GM12878 (cell line): Measurements from ENCODE around the gene PARPBP.
"Not testable (repeated sequence)": the region's sequence is repeated elsewhere in the genome, so short reads cannot be mapped to it uniquely, and the experiment has no call there.

Experiments used
- CHD1 ChIP-seq: IDR thresholded peaks from 2 replicates; pipeline ENCODE4 v1.6.1; 2012; ENCODE audit warnings: low read depth, low read length, improper control_type of control experiment
- CTCF ChIP-seq, 3 experiments: IDR thresholded peaks in 2 of 3; conservative IDR thresholded peaks in 1 of 3; 2 replicates each; pipeline ENCODE4 v1.5.1; 2011; ENCODE audit warnings: low read depth in 3 of 3, low read length in 3 of 3, mild to moderate bottlenecking in 3 of 3, control low read depth in 2 of 3, moderate library complexity in 2 of 3, inconsistent platforms in 1 of 3, mixed read lengths in 1 of 3; ENCODE audit not compliant: control insufficient read depth in 2 of 3, insufficient read depth in 1 of 3; ENCODE audit errors: extremely low read depth in 1 of 3
- E2F8 ChIP-seq: fragments of 450-650 bp; IDR thresholded peaks from 2 replicates; pipeline ENCODE4 v1.6.1; 2018; ENCODE audit warnings: mild to moderate bottlenecking, low read depth, moderate library complexity; ENCODE audit not compliant: partially characterized antibody
- ETV6 ChIP-seq, 2 experiments: fragments of 450-650 bp in 1 of 2; IDR thresholded peaks in 1 of 2; conservative IDR thresholded peaks in 1 of 2; 2 replicates each; pipeline ENCODE4 v1.6.1; 2014; ENCODE audit warnings: antibody characterized with exemption in 1 of 2, borderline replicate concordance in 1 of 2, low read depth in 1 of 2, mild to moderate bottlenecking in 1 of 2, moderate library complexity in 1 of 2
- FOS ChIP-seq: IDR thresholded peaks from 3 replicates; pipeline ENCODE4 v1.6.1; 2011; ENCODE audit warnings: borderline replicate concordance; ENCODE audit not compliant: insufficient read length; ENCODE audit errors: extremely low read depth
- HDAC2 ChIP-seq: fragments of 200-600 bp; sonication (generic); IDR thresholded peaks from 2 replicates; pipeline ENCODE4 v1.6.1; 2017
- HDAC6 ChIP-seq: fragments of 200-600 bp; sonication (generic); IDR thresholded peaks from one replicate; pipeline ENCODE4 v1.8.0; 2017; ENCODE audit warnings: antibody characterized with exemption; ENCODE audit not compliant: unreplicated experiment
- MLLT1 ChIP-seq: fragments of 450-650 bp; IDR thresholded peaks from 2 replicates; pipeline ENCODE4 v1.6.1; 2016; ENCODE audit warnings: mild to moderate bottlenecking
- POLR2A ChIP-seq: IDR thresholded peaks from 2 replicates; pipeline ENCODE4 v1.6.1; 2011; ENCODE audit warnings: low read depth, mild to moderate bottlenecking, low read length
- RCOR1 ChIP-seq: conservative IDR thresholded peaks from 2 replicates; pipeline ENCODE4 v1.6.1; 2012; ENCODE audit warnings: low read depth, low read length, improper control_type of control experiment
- RFX5 ChIP-seq: IDR thresholded peaks from 2 replicates; pipeline ENCODE4 v1.6.1; 2011; ENCODE audit warnings: low read depth, low read length, improper control_type of control experiment
- SIN3A ChIP-seq: IDR thresholded peaks from 2 replicates; pipeline ENCODE4 v1.6.1; 2012; ENCODE audit warnings: low read depth, low read length, improper control_type of control experiment
- USF2 ChIP-seq: IDR thresholded peaks from 2 replicates; pipeline ENCODE4 v1.6.1; 2011; ENCODE audit warnings: low read depth, low read length, improper control_type of control experiment, borderline replicate concordance

- TF ChIP-seq E2F8; CTCF (IDR thresholded peaks at IDR 0.05 in 2 of 3, conservative IDR thresholded peaks at IDR 0.05 in 1 of 3; ENCODE audit: control insufficient read depth in 2 of 3, extremely low read depth in 1 of 3, insufficient read depth in 1 of 3, low read depth in 3 of 3, low read length in 3 of 3); FOS; SIN3A; RFX5; POLR2A; HDAC2; HDAC6; MLLT1; ETV6 (conservative IDR thresholded peaks at IDR 0.05 in 1 of 2, IDR thresholded peaks at IDR 0.05 in 1 of 2; ENCODE audit: borderline replicate concordance in 1 of 2, low read depth in 1 of 2); CHD1; USF2; RCOR1: not testable (repeated sequence)
Measured at GRCh38 chr12:102147062-102147587, 27.1 kb downstream of the PARPBP start.
